HG02588 (cell line): ENCODE measurements around the gene PLLP.

Experiments used
- ATAC-seq: cut with Tn5 transposase; IDR thresholded peaks from one replicate; pipeline ENCODE4 v1.9.1; 2021; ENCODE audit warnings: mild to moderate bottlenecking, moderate library complexity; ENCODE audit not compliant: unreplicated experiment

PLLP gene

GRCh38 chr16:57284209-57284951, at the start of gene PLLP:
Gene PLLP, minus strand, starts transcription at chr16:57284672. Its CDS starts 132 bp downstream, at chr16:57284540.
- ATAC-seq, result no peak

GRCh38 chr16:57333402-57333801, 48.9 kb upstream of the PLLP start:
- ATAC-seq, result no peak

GRCh38 chr16:57331355-57331754, 46.9 kb upstream of the PLLP start:
- no peak for ATAC-seq

- ATAC-seq, result no peak
These were observed 45.4 kb upstream of the PLLP start for GRCh38 chr16:57329718-57330327.

- no peak for ATAC-seq
These were observed 41.0 kb upstream of the PLLP start for GRCh38 chr16:57325458-57325857.

- ATAC-seq, result no peak
These were observed 40.3 kb upstream of the PLLP start for GRCh38 chr16:57324749-57325148.

GRCh38 chr16:57319646-57320045, 35.2 kb upstream of the PLLP start:
- no peak for ATAC-seq

GRCh38 chr16:57318240-57318970, 33.9 kb upstream of the PLLP start:
- ATAC-seq, result no peak

GRCh38 chr16:57316390-57317017, 32.0 kb upstream of the PLLP start:
- ATAC-seq, result no peak

- ATAC-seq, result no peak
These were observed 30.9 kb upstream of the PLLP start for GRCh38 chr16:57315416-57315815.

GRCh38 chr16:57314161-57314785, 29.8 kb upstream of the PLLP start:
- ATAC-seq, result no peak

GRCh38 chr16:57313509-57313908, 29.0 kb upstream of the PLLP start:
- ATAC-seq, result no peak

- no peak for ATAC-seq
These were observed 26.3 kb upstream of the PLLP start for GRCh38 chr16:57310801-57311200.

- ATAC-seq, result no peak
These were observed 23.6 kb upstream of the PLLP start for GRCh38 chr16:57308041-57308440.

- no peak for ATAC-seq
These were observed 22.9 kb upstream of the PLLP start for GRCh38 chr16:57307365-57307764.

GRCh38 chr16:57306676-57307341, 22.3 kb upstream of the PLLP start:
- no peak for ATAC-seq

GRCh38 chr16:57305159-57305811, 20.8 kb upstream of the PLLP start:
- ATAC-seq, result no peak

GRCh38 chr16:57304169-57305061, 19.9 kb upstream of the PLLP start:
- no peak for ATAC-seq

- ATAC-seq, result no peak
These were observed 19.4 kb upstream of the PLLP start for GRCh38 chr16:57303910-57304168.
